ENCODE results near the gene FCRL3. TPM values are rescaled to one million over a fixed set of nuclear protein-coding genes. Genes with fewer than 3 reads are reported as not detected.

FCRL3 gene
- total and polyA plus RNA-seq, 2 experiments from 2014 or later: not detected

- no peak for TF ChIP-seq EZH2 (IDR thresholded peaks at IDR 0.05; ENCODE audit: borderline replicate concordance)
These were observed 17.7 kb downstream of the FCRL3 start for GRCh38 chr1:157682710-157683437.

GRCh38 chr1:157678721-157679120 lies 21.8 kb downstream of the FCRL3 start:
- Histone ChIP-seq H3K27ac (no peak overlapping the region), H3K4me1 (ENCODE audit: insufficient read depth) (no peaks in the 10 kb centered on the region), H4K20me1 (ENCODE audit: insufficient read depth, poor library complexity, severe bottlenecking) (no peaks in the 10 kb centered on the region), H3K27me3 (no peaks in the 10 kb centered on the region), H3K36me3 (replicated peaks; ENCODE audit: insufficient read depth, low read depth) (no peaks in the 10 kb centered on the region), H3K9me3 (ENCODE audit: low read depth) (no peaks in the 10 kb centered on the region), H3K79me2 (no peaks in the 10 kb centered on the region), H3K9me2 (replicated peaks; ENCODE audit: insufficient read depth) (no peaks in the 10 kb centered on the region), H3K4me3 (no peak overlapping the region), H2AFZ (no peak overlapping the region), H3K4me2 (no peak overlapping the region)
- TF ChIP-seq CTCF (IDR thresholded peaks at IDR 0.05; ENCODE audit: poor library complexity) (no peak), EZH2 (IDR thresholded peaks at IDR 0.05; ENCODE audit: borderline replicate concordance) (no peak), EZH2phosphoT487 (IDR thresholded peaks at IDR 0.05; ENCODE audit: low read depth, severe bottlenecking, unreplicated experiment) (no peak)
- 81% methylated on average over 4 of the region's 4 CpGs for whole genome bisulfite sequencing (ENCODE audit: low lambda C conversion rate, missing lambda C conversion rate)
- DNase-seq (ENCODE audit: low spot score): no peak

More at GRCh38 chr1:157682710-157683437, 17.7 kb downstream of the FCRL3 start:
- H3K9me3 ChIP-seq (ENCODE audit: low read depth): no peaks in the 10 kb centered on the region
- H3K4me1 ChIP-seq (ENCODE audit: insufficient read depth): no peaks in the 10 kb centered on the region
- no peak overlapping the region for H2AFZ ChIP-seq
- H3K36me3 ChIP-seq (replicated peaks; ENCODE audit: insufficient read depth, low read depth): no peaks in the 10 kb centered on the region
- H3K27ac ChIP-seq: no peak overlapping the region
- DNase-seq (ENCODE audit: low spot score): no peak
- H4K20me1 ChIP-seq (ENCODE audit: insufficient read depth, poor library complexity, severe bottlenecking): no peaks in the 10 kb centered on the region
- H3K27me3 ChIP-seq: no peaks in the 10 kb centered on the region
- H3K9me2 ChIP-seq (replicated peaks; ENCODE audit: insufficient read depth): no peaks in the 10 kb centered on the region
- no peaks in the 10 kb centered on the region for H3K79me2 ChIP-seq
- H3K4me2 ChIP-seq: no peak overlapping the region
- WGBS (ENCODE audit: low lambda C conversion rate, missing lambda C conversion rate): 76% methylated on average over 5 of the region's 5 CpGs
- no peak overlapping the region for H3K4me3 ChIP-seq

GRCh38 chr1:157673008-157673407 lies 27.6 kb downstream of the FCRL3 start:
- Histone ChIP-seq H2AFZ (no peak overlapping the region), H3K9me3 (ENCODE audit: low read depth) (no peaks in the 10 kb centered on the region), H3K9me2 (replicated peaks; ENCODE audit: insufficient read depth) (no peaks in the 10 kb centered on the region), H3K27ac (no peak overlapping the region), H3K4me3 (no peak overlapping the region), H4K20me1 (ENCODE audit: insufficient read depth, poor library complexity, severe bottlenecking) (no peaks in the 10 kb centered on the region), H3K27me3 (no peaks in the 10 kb centered on the region), H3K4me1 (ENCODE audit: insufficient read depth) (no peaks in the 10 kb centered on the region), H3K36me3 (replicated peaks; ENCODE audit: insufficient read depth, low read depth) (no peaks in the 10 kb centered on the region), H3K4me2 (no peak overlapping the region), H3K79me2 (no peaks in the 10 kb centered on the region)
- TF ChIP-seq EZH2phosphoT487 (IDR thresholded peaks at IDR 0.05; ENCODE audit: low read depth, severe bottlenecking, unreplicated experiment): no peak
- no peak for TF ChIP-seq CTCF (IDR thresholded peaks at IDR 0.05; ENCODE audit: poor library complexity)
- TF ChIP-seq EZH2 (IDR thresholded peaks at IDR 0.05; ENCODE audit: borderline replicate concordance): no peak
- WGBS (ENCODE audit: low lambda C conversion rate, missing lambda C conversion rate): 78% methylated on average over 1 of the region's 1 CpG
- no peak for DNase-seq (ENCODE audit: low spot score)

- H3K27ac ChIP-seq: no peak overlapping the region
- H3K79me2 ChIP-seq: no peaks in the 10 kb centered on the region
- H2AFZ ChIP-seq: no peak overlapping the region
- no peaks in the 10 kb centered on the region for H3K9me2 ChIP-seq (replicated peaks; ENCODE audit: insufficient read depth)
- no peak overlapping the region for H3K4me2 ChIP-seq
- no peaks in the 10 kb centered on the region for H3K9me3 ChIP-seq (ENCODE audit: low read depth)
- no peaks in the 10 kb centered on the region for H3K27me3 ChIP-seq
- H3K4me3 ChIP-seq: no peak overlapping the region
- no peaks in the 10 kb centered on the region for H4K20me1 ChIP-seq (ENCODE audit: insufficient read depth, poor library complexity, severe bottlenecking)
- H3K4me1 ChIP-seq (ENCODE audit: insufficient read depth): no peaks in the 10 kb centered on the region
- H3K36me3 ChIP-seq (replicated peaks; ENCODE audit: insufficient read depth, low read depth): no peaks in the 10 kb centered on the region
- no peak for TF ChIP-seq EZH2phosphoT487 (IDR thresholded peaks at IDR 0.05; ENCODE audit: low read depth, severe bottlenecking, unreplicated experiment)
- TF ChIP-seq CTCF (IDR thresholded peaks at IDR 0.05; ENCODE audit: poor library complexity): no peak
- no peak for TF ChIP-seq EZH2 (IDR thresholded peaks at IDR 0.05; ENCODE audit: borderline replicate concordance)
- DNase-seq (ENCODE audit: low spot score): no peak
These were observed 28.7 kb downstream of the FCRL3 start for GRCh38 chr1:157671895-157672294.
